Rectal smooth muscle tissue (tissue), 1 donor: Measurements from ENCODE around the gene WASHC4.
"Not testable (repeated sequence)": the region's sequence is repeated elsewhere in the genome, so short reads cannot be mapped to it uniquely, and the experiment has no call there.

Experiments
- H3K27ac ChIP-seq: one replicate; pipeline ENCODE4 v1.7.0; 2013; ENCODE audit warnings: low read depth, low read length, inconsistent platforms
- H3K27me3 ChIP-seq: one replicate; pipeline ENCODE4 v1.7.0; 2013; ENCODE audit warnings: low read length; ENCODE audit not compliant: control insufficient read depth, insufficient read depth
- H3K36me3 ChIP-seq: one replicate; pipeline ENCODE4 v1.7.0; 2013; ENCODE audit warnings: low read length; ENCODE audit not compliant: control insufficient read depth, insufficient read depth
- H3K4me1 ChIP-seq: one replicate; pipeline ENCODE4 v1.7.0; 2013; ENCODE audit warnings: low read length; ENCODE audit not compliant: control insufficient read depth, insufficient read depth
- H3K4me3 ChIP-seq: one replicate; pipeline ENCODE4 v1.7.0; 2013; ENCODE audit warnings: low read length
- H3K9ac ChIP-seq: one replicate; pipeline ENCODE4 v1.7.0; 2013; ENCODE audit warnings: low read length

Gene WASHC4

DNA sequence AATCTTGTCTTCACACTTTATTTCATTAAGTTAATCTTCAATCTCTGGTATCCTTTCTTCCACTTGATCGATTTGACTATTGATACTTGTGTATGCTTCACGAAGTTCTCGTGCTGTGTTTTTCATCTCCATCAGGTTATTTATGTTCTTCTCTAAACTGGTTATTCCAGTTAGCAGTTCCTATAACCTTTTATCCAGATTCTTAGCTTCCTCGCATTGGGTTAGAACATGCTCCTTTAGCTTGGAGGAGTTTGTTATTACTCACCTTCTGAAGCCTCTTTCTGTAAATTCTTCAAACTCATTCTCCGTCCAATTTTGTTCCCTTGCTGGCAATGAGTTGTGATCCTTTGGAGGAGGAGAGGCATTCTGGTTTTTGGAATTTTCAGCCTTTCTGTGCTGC lies 76.4 kb downstream of the WASHC4 start:
- not testable (repeated sequence) for H3K4me3 ChIP-seq, H3K36me3 ChIP-seq, H3K4me1 ChIP-seq, H3K9ac ChIP-seq, H3K27me3 ChIP-seq, H3K27ac ChIP-seq

DNA sequence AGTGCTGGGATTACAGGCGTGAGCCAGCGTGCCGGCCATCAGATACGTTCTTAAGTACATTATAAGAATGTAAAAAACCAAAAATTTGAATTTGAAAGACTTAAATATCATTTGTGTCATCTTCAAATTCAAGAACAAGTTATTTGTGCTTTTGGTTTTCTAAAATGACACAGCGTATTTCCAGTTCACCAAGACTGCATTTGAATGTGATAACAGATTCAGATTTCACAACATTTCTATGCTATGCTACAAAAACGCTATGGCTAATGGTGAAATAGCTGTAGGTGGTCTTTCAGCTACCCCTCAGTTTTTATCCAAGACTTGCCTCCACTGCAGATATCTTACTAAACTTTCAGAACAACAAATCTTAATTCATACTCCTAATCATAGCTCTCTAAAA lies 81.8 kb downstream of the WASHC4 start:
- H3K27ac ChIP-seq, result no peak overlapping the region
- no peak overlapping the region for H3K9ac ChIP-seq
- H3K4me1 ChIP-seq, result no peaks in the 10 kb centered on the region
- peaks cover 27% of the 10 kb centered on the region for H3K36me3 ChIP-seq
- no peak overlapping the region for H3K4me3 ChIP-seq
- H3K27me3 ChIP-seq, result no peaks in the 10 kb centered on the region

DNA sequence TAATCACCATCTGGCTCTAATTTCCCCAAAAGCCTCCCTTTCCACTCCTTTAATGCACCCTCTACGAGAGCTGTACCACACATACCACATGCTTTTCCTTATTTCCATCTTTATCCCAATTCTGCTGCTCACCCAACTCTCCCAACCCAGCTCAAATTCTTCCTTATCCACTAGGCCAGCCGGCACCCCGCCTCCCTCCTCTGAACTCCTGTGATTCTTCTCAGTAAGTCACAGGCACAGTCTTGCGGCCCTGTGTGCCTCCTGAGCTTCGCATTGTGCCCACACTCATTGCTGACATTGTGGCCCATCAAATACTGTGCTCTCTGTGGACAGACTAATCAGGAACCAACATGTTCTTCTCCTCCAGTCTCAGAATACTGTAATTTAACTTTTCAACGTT lies 83.0 kb downstream of the WASHC4 start:
- Histone ChIP-seq H3K4me3 (no peak overlapping the region), H3K4me1 (no peaks in the 10 kb centered on the region), H3K27ac (no peak overlapping the region), H3K36me3 (peaks cover 32% of the 10 kb centered on the region), H3K9ac (no peak overlapping the region), H3K27me3 (no peaks in the 10 kb centered on the region)

DNA sequence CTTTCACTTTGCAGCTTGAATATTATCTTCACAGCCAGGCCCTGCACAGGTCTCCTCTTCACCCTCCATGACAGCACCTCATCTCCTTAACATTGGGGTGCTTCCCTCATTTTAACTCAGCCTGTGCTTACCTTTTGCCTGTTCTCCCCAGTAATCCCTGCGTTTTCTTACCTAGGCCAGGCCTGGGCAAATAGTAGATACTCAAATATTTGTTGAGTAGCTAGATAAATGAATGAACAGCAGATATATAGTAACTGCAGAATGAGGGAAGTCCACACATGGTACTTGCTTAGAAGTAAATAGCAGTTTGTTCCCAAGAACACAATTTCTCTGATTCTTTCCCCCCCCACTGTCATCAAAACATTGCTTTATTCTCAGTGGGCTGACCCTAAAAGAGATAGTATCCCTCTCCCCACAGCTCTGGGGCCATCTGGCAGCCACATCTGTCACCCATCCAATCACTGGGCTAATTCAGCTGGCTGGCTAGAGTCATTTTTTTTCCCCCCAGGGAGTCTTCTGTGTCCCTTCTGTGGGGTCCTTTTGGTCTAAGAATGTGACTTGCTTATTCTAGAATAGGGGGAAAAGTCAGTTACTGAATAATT lies 85.2 kb downstream of the WASHC4 start:
- H3K9ac ChIP-seq, result no peak overlapping the region

DNA sequence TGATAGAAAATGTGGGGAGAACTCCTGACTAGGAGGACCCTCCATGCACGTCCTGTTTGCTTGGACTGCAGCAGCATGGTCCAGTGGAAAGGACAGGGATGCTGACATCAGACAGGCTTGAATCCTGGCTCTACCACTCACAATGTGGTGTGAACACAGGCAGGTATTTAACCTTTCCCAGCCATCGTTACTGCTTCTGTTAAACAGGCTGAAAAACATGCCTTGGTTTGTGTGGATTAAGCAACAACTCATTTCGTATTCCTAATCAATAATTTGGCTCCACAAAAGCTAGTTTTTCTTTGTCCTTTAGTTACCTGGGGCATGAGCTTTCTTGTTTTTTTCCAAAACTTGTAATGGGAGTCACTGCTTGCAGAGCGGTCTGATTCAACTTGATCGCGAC lies 87.4 kb downstream of the WASHC4 start:
- Histone ChIP-seq H3K9ac (no peak overlapping the region), H3K4me1 (no peaks in the 10 kb centered on the region), H3K4me3 (no peak overlapping the region), H3K27me3 (no peaks in the 10 kb centered on the region), H3K27ac (no peak overlapping the region), H3K36me3 (peaks cover 38% of the 10 kb centered on the region)

More for the DNA sequence above, 85.2 kb downstream of the WASHC4 start:
- H3K36me3 ChIP-seq, result peaks cover 34% of the 10 kb centered on the region
- no peak overlapping the region for H3K4me3 ChIP-seq
- H3K27ac ChIP-seq, result no peak overlapping the region
- no peaks in the 10 kb centered on the region for H3K4me1 ChIP-seq
- H3K27me3 ChIP-seq, result no peaks in the 10 kb centered on the region

DNA sequence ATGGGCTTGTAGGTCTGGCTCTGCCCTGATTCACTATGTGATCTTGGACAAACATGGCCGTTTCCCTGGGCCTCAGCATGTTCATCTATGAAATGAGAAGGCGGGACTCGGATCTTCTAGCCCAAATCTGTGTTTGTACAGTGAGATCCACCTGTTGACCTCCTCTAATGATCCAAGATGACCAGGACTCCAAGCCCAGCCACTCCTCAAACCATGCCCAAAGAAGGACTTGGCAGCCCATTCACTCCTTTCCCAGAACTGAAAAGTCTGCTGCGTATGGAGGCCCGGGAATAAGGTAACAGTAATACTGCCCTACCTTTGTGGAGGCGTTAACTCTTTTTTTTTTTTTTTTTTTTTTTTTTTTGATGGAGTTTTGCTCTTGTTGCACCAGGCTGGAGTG lies 88.6 kb downstream of the WASHC4 start:
- Histone ChIP-seq H3K4me3 (no peak overlapping the region), H3K27ac (no peak overlapping the region), H3K36me3 (peaks cover 37% of the 10 kb centered on the region), H3K4me1 (no peaks in the 10 kb centered on the region), H3K9ac (no peak overlapping the region), H3K27me3 (no peaks in the 10 kb centered on the region)

DNA sequence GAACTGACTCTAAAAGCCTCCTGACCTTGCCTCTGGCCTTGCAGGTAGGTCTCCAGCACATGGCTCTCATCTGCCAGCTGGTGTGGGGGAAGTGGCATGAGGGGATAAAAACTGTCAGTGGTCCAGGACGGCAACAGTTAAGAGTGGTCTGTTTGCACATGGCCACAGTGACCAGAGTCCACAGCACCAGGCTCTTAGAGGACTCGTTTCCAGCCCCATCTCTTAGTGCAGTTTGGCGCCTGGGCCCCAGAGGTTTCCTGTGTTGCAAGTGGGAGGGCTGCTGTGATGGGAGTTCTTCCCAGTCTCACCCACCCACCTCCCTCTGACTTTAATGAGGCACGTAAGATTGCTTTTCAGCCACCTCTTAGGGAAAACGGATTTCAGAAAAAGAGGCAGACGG lies 91.4 kb downstream of the WASHC4 start:
- Histone ChIP-seq H3K27me3 (no peaks in the 10 kb centered on the region), H3K27ac (no peak overlapping the region), H3K4me3 (no peak overlapping the region), H3K36me3 (peaks cover 27% of the 10 kb centered on the region), H3K4me1 (no peaks in the 10 kb centered on the region), H3K9ac (no peak overlapping the region)

DNA sequence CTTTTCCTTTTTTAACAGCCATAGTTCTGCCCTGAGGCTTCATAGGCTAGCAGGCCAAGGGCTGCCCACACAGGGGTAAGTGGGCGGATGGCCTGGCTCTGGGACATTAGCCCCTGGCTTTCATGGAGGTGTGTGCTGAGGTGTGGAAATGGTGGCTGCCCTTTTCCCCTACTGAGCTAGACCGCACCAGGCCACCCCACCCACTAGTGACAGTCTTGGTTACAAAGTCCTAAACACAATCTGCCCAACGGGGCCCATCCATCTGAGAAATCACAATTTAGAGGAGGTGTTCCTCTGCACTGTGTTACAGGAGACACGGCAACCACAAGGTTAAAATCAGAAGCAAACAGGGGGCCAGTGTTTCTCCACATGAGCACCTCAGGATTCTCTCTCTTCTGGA lies 92.9 kb downstream of the WASHC4 start:
- Histone ChIP-seq H3K9ac (no peak overlapping the region), H3K4me3 (no peak overlapping the region), H3K27me3 (no peaks in the 10 kb centered on the region), H3K36me3 (peaks cover 29% of the 10 kb centered on the region), H3K4me1 (no peaks in the 10 kb centered on the region), H3K27ac (no peak overlapping the region)

DNA sequence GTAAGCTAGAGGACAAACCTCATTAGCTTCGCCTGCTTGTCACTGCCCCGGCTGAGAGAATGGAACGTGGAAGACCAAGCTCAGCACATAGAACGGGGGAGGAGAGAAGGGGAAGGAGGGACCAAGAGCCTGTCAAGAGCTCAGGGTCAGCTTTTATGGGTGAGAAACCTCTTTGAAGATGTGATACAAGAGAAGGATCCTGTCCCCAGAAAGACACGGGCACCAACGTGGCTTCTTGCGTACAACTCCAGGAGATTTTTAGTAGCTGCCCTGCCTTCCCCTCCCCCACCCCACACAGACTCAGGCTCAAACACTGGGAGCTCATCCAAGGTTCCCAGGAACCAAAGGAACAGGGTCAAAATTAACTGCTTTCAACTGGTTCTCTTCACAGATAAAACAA lies 93.8 kb downstream of the WASHC4 start:
- H3K27ac ChIP-seq, result no peak overlapping the region
- H3K9ac ChIP-seq, result no peak overlapping the region
- H3K27me3 ChIP-seq, result no peaks in the 10 kb centered on the region
- no peaks in the 10 kb centered on the region for H3K4me1 ChIP-seq
- peaks cover 34% of the 10 kb centered on the region for H3K36me3 ChIP-seq
- no peak overlapping the region for H3K4me3 ChIP-seq

DNA sequence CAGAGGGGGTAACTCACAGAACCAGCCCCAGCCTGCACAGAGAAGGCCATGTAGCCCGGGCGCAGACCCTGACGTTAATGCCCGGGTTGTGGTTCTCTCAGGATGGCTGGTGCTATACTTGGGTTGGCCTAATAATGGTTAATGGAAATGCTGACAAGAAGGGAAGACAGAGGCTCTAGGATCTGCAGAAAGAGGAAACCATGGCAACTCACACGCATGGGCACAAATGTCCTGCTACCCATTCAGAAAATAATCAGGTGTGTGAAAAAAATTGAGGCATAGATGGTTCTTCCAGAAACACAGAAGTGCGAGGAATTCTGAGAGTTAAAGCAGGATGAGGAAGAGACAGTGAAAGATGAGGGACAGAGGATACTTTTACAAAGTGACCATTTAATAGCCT lies 94.7 kb downstream of the WASHC4 start:
- Histone ChIP-seq H3K4me1 (no peaks in the 10 kb centered on the region), H3K27me3 (no peaks in the 10 kb centered on the region), H3K27ac (no peak overlapping the region), H3K9ac (no peak overlapping the region), H3K4me3 (no peak overlapping the region), H3K36me3 (peaks cover 42% of the 10 kb centered on the region)

DNA sequence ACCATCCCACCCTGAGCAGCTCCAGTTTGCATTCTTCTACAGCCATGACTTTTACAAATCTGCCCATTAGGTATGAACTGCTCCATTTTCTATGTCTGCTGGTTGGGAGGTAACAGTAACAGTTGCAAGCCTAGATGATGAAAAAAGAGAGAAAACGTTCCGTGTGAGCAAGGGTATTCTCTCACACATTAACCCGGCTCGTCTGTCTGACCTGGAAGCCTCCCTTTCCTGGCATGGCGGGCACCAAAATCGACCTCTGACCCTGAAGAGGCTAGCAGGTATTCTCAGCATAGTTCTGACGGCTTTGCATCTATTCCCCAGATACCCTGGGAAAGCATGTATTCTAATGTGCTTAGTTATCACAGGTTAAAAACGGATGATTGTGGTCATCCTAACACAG lies 96.6 kb downstream of the WASHC4 start:
- H3K36me3 ChIP-seq, result peaks cover 29% of the 10 kb centered on the region
- no peak overlapping the region for H3K27ac ChIP-seq
- no peaks in the 10 kb centered on the region for H3K4me1 ChIP-seq
- no peak overlapping the region for H3K4me3 ChIP-seq
- H3K27me3 ChIP-seq, result no peaks in the 10 kb centered on the region
- H3K9ac ChIP-seq, result no peak overlapping the region

DNA sequence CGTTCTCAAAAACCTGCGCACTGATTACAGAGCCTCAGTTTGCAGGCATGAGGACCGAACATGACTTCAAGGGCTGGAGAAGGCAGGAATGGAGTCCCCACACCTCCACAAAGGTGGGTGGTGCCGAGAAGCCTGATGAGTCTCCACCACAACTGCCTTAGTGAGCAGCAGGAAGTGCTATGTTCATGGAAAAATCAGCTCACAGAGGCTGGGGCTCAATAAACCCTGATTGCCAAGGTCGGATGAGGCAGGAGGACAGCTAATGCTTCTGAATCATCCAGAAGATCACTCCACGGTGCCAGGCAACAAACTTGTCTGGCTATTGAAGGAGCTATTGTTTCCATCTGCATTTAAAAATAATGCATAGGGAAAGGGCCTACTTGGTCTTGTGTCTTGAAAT lies 97.4 kb downstream of the WASHC4 start:
- Histone ChIP-seq H3K27ac (no peak overlapping the region), H3K4me1 (no peaks in the 10 kb centered on the region), H3K4me3 (no peak overlapping the region), H3K9ac (no peak overlapping the region), H3K36me3 (peaks cover 28% of the 10 kb centered on the region), H3K27me3 (no peaks in the 10 kb centered on the region)

DNA sequence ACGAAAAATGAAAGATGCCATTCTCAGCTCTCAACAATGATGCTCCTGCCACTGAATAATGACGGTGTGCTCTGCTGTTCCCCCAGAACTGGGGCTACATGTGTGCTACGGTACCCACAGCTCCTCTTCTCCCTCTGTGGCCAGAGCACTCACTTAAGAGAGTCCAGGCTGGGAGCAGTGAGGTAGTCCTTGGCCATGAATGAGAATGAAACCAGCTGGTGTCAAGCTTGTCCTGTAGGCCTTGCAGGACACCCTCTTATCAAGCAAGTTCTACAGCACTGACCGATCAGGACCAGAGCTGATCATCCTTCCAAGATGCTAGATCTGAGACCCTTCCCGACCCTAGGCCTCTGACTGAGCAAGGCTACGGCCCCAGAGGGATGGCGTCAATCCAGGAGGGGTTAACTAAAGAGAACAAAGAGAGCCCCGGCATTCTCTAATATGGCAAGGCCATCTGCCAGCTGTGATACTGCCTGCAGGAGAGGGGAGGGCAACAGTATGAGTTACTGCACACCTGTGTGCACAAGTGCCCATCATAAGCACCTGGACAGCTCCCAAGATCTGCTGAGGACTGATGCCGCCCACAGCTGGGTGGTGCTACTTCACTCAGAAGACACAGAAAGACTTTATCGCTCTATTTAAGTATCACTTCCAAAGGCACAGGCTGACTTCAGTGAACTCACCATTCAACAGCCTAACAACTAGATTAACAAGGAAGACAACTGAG lies 98.0 kb downstream of the WASHC4 start:
- no peaks in the 10 kb centered on the region for H3K27me3 ChIP-seq
- H3K9ac ChIP-seq, result no peak overlapping the region
- no peak overlapping the region for H3K27ac ChIP-seq
- H3K4me1 ChIP-seq, result no peaks in the 10 kb centered on the region
- no peak overlapping the region for H3K4me3 ChIP-seq
- H3K36me3 ChIP-seq, result peaks cover 28% of the 10 kb centered on the region
